Measurements from ENCODE around the gene NXF1.

GRCh38 chr11:62854013-62854824 is 49.0 kb upstream of the NXF1 start:
- TF ChIP-seq POLR2A (IDR thresholded peaks at IDR 0.05) (no peak), CTCF (IDR thresholded peaks at IDR 0.05) (no peak)

All from breast epithelium (tissue), 3 donors.